Spleen (tissue), 11 donors: ENCODE data around the gene RERE. TPM values are rescaled to one million over a fixed set of nuclear protein-coding genes. Genes with fewer than 3 reads are reported as not detected.

Experiments
- DNase-seq: peaks from one replicate; pipeline ENCODE4 v3.0.0-alpha.2; 2020
- H3K27ac ChIP-seq, 8 donors: fragments of 200-600 bp; sonication (generic) in 7 of 8; 1 replicate in 4 of 8; 2 replicates in 4 of 8; pipeline versions ENCODE4 v1.5.0 to v1.8.0; 2016 to 2021; ENCODE audit warnings: inconsistent platforms in 4 of 8, mild to moderate bottlenecking in 4 of 8, moderate library complexity in 1 of 8
- H3K27me3 ChIP-seq, 7 donors: fragments of 200-600 bp; sonication (generic) in 6 of 7; replicated peaks in 1 of 7; 1 replicate in 4 of 7; 2 replicates in 3 of 7; pipeline versions ENCODE4 v1.5.0 to v1.8.0; 2016 to 2021; ENCODE audit warnings: inconsistent platforms in 3 of 7, mild to moderate bottlenecking in 1 of 7
- H3K36me3 ChIP-seq, 6 donors: fragments of 200-600 bp; sonication (generic) in 5 of 6; 1 replicate in 4 of 6; 2 replicates in 2 of 6; pipeline versions ENCODE4 v1.5.0 to v1.8.0; 2016 to 2021; ENCODE audit warnings: inconsistent platforms in 2 of 6
- H3K4me1 ChIP-seq, 6 donors: fragments of 200-600 bp; sonication (generic) in 5 of 6; 1 replicate in 3 of 6; 2 replicates in 3 of 6; pipeline versions ENCODE4 v1.5.0 to v1.8.0; 2016 to 2021; ENCODE audit warnings: inconsistent platforms in 3 of 6
- H3K4me3 ChIP-seq, 8 donors: fragments of 200-600 bp; sonication (generic) in 7 of 8; 1 replicate in 4 of 8; 2 replicates in 4 of 8; pipeline versions ENCODE4 v1.5.0 to v1.8.0; 2016 to 2021; ENCODE audit warnings: inconsistent platforms in 4 of 8, mild to moderate bottlenecking in 4 of 8, moderate library complexity in 2 of 8
- H3K9me3 ChIP-seq, 8 donors: fragments of 200-600 bp; sonication (generic) in 7 of 8; 1 replicate in 4 of 8; 2 replicates in 4 of 8; pipeline versions ENCODE4 v1.5.0 to v1.8.0; 2016 to 2021; ENCODE audit warnings: inconsistent platforms in 4 of 8
- CTCF ChIP-seq, 11 experiments: fragments of 200-600 bp in 7 of 11; fragments of 450-650 bp in 4 of 11; sonication (generic) in 4 of 11; IDR thresholded peaks in 8 of 11; conservative IDR thresholded peaks in 3 of 11; 1 replicate in 7 of 11; 2 replicates in 4 of 11; pipeline versions ENCODE4 v1.4.0 to v1.8.0; 2016 to 2021; ENCODE audit warnings: antibody characterized with exemption in 11 of 11, inconsistent platforms in 4 of 11, mild to moderate bottlenecking in 1 of 11
- POLR2A ChIP-seq, 3 donors: fragments of 450-650 bp; IDR thresholded peaks; one replicate each; pipeline ENCODE4 v1.5.1; 2017; ENCODE audit warnings: antibody characterized with exemption in 3 of 3, mild to moderate bottlenecking in 1 of 3
- POLR2AphosphoS5 ChIP-seq, 3 donors: sonication (generic); formaldehyde crosslinking; IDR thresholded peaks; one replicate each; pipeline ENCODE4 v1.5.1; 2017; ENCODE audit warnings: antibody characterized with exemption in 3 of 3
- WGBS, 5 donors: extraction: QIAGEN DNeasy Blood & Tissue Kit in 3 of 5; methylation state at CpG; one replicate each; pipeline versions ENCODE4 v1.1.5 to v1.1.7; 2013 to 2018; 5-methylcytosine and 5-hydroxymethylcytosine counted together
- intact Hi-C: fragments of 100-400 bp; cut with DNase I; formaldehyde crosslinking; loops from one replicate; pipeline ENCODE4 v1.15.0; 2023; ENCODE audit warnings: low total_unique reads
- polyA plus RNA-seq, 3 donors: library from polyadenylated mRNA; stranded (reverse); fragments of 200-250 nt; gene quantifications; one replicate each; pipeline ENCODE4 v1.2.1, GENCODE V29; 2013
- total RNA-seq, 7 donors: library from RNA; depleted of rRNA in 3 of 7; stranded (reverse); fragments of >200 nt in 3 of 7; fragmentation: NEBNext Ultra II Directional in 4 of 7; extraction: Animal tissue kit (Norgen Biotek cat#: 25700) in 4 of 7; gene quantifications; one replicate each; pipeline versions ENCODE4 v1.1.0 to v1.2.1, GENCODE V29; 2016 to 2021
- donor health status: healthy with polysubstance abuse.
- donor health status: DM: no; HTN: no; CAD: no; lungs with moderate emphysema.
- donor health status: DM: no; HTN: no; CAD: no.
- donor health status: Bipolar disorder and iron deficiency.
- donor health status: healthy.
- donor health status: DM: no; HTN: no; CAD: no.
- donor health status: DM: yes; HTN: yes; CAD: no.

Gene RERE
- total and polyA plus RNA-seq, 10 donors, result 10.3 to 149 (median 117) TPM

GRCh38 chr1:8418301-8418700 lies 399.1 kb downstream of the RERE start:
- intact Hi-C loops, result no loop called here
- Histone ChIP-seq H3K4me3 (peak overlapping the region in 1 of 8 donors; percentile 89), H3K27ac (peak overlapping the region in 7 of 8 donors; percentile 62 to 99 (median 96)), H3K27me3 (no peaks in the 10 kb centered on the region), H3K36me3 (peaks cover 0 to 76% (median 16%) of the 10 kb centered on the region in 6 donors), H3K9me3 (no peaks in the 10 kb centered on the region), H3K4me1 (peaks cover 58 to 95% (median 79%) of the 10 kb centered on the region in 6 donors)
- no peak for DNase-seq
- TF ChIP-seq POLR2AphosphoS5 (IDR thresholded peaks at IDR 0.05) (no peak), POLR2A (IDR thresholded peaks at IDR 0.05) (no peak), CTCF (IDR thresholded peaks at IDR 0.05 in 8 of 11, conservative IDR thresholded peaks at IDR 0.05 in 3 of 11) (no peak)
- WGBS, 5 donors, result 76 to 96% (median 86%) methylated on average over 4 of the region's 4 CpGs

GRCh38 chr1:8417625-8418024 lies 399.8 kb downstream of the RERE start:
- no peak for DNase-seq
- WGBS, 5 donors, result 36 to 63% (median 49%) methylated on average over 5 of the region's 5 CpGs
- no peak for TF ChIP-seq POLR2AphosphoS5 (IDR thresholded peaks at IDR 0.05)
- TF ChIP-seq CTCF (IDR thresholded peaks at IDR 0.05 in 8 of 11, conservative IDR thresholded peaks at IDR 0.05 in 3 of 11), result no peak
- no peak for TF ChIP-seq POLR2A (IDR thresholded peaks at IDR 0.05)
- Histone ChIP-seq H3K4me3 (peak overlapping the region in 1 of 8 donors; percentile 89), H3K36me3 (peaks cover 0 to 83% (median 21%) of the 10 kb centered on the region in 6 donors), H3K4me1 (peaks cover 58 to 99% (median 83%) of the 10 kb centered on the region in 6 donors), H3K27me3 (no peaks in the 10 kb centered on the region), H3K9me3 (no peaks in the 10 kb centered on the region), H3K27ac (peak overlapping the region in 7 of 8 donors; percentile 62 to 99 (median 96))
- intact Hi-C loops, result no loop called here

DNA sequence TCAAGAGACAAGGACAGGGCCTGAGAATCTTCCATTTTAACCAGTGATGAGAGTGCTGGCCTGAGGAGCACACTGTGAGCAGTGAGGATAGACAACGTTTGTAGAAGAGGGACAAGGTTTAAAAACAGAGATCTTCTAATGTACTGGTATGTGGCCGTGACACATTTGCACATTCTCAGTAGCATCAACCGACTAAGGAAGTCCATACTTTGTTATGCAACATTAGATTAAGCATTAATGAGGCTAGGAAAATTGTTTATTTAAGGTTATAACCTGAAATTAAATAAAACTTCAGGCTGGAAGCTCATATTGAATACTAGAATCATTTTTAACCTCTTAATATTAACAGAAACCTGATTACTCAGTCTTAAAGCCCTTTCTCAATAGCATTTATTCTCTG lies 400.6 kb downstream of the RERE start:
- TF ChIP-seq CTCF (IDR thresholded peaks at IDR 0.05 in 8 of 11, conservative IDR thresholded peaks at IDR 0.05 in 3 of 11), result no peak
- no peak for TF ChIP-seq POLR2AphosphoS5 (IDR thresholded peaks at IDR 0.05)
- TF ChIP-seq POLR2A (IDR thresholded peaks at IDR 0.05), result no peak
- Histone ChIP-seq H3K4me3 (peak overlapping the region in 1 of 8 donors; percentile 11), H3K4me1 (peaks cover 60 to 99% (median 85%) of the 10 kb centered on the region in 6 donors), H3K27me3 (no peaks in the 10 kb centered on the region), H3K27ac (peak overlapping the region in 7 of 8 donors; percentile 62 to 99 (median 96)), H3K9me3 (no peaks in the 10 kb centered on the region), H3K36me3 (peaks cover 0 to 90% (median 27%) of the 10 kb centered on the region in 6 donors)
- WGBS, 5 donors, result 20 to 48% (median 34%) methylated on average over 3 of the region's 3 CpGs
- intact Hi-C loops, result no loop called here
- no peak for DNase-seq

GRCh38 chr1:8415526-8416278 lies 401.7 kb downstream of the RERE start:
- H3K27me3 ChIP-seq, result no peaks in the 10 kb centered on the region
- no peaks in the 10 kb centered on the region for H3K9me3 ChIP-seq
- peak overlapping the region in 5 of 8 donors; percentile 3 to 59 (median 40) for H3K27ac ChIP-seq
- H3K4me1 ChIP-seq, result peaks cover 54 to 99% (median 84%) of the 10 kb centered on the region in 6 donors
- H3K36me3 ChIP-seq, result peaks cover 0 to 100% (median 27%) of the 10 kb centered on the region in 6 donors
- no peak for DNase-seq
- no peak overlapping the region for H3K4me3 ChIP-seq
- 64 to 79% (median 78%) methylated on average over 7 of the region's 7 CpGs for WGBS, 5 donors
- intact Hi-C loops, result no loop called here
- TF ChIP-seq POLR2A (IDR thresholded peaks at IDR 0.05) (no peak), POLR2AphosphoS5 (IDR thresholded peaks at IDR 0.05) (no peak), CTCF (IDR thresholded peaks at IDR 0.05 in 8 of 11, conservative IDR thresholded peaks at IDR 0.05 in 3 of 11) (no peak)
